ENCODE results near the gene SLC1A1. TPM values are rescaled to one million over a fixed set of nuclear protein-coding genes. Genes with fewer than 3 reads are reported as not detected.

SLC1A1 gene
- total RNA-seq, 1 experiment from 2014 or later = 2.9 TPM

DNA sequence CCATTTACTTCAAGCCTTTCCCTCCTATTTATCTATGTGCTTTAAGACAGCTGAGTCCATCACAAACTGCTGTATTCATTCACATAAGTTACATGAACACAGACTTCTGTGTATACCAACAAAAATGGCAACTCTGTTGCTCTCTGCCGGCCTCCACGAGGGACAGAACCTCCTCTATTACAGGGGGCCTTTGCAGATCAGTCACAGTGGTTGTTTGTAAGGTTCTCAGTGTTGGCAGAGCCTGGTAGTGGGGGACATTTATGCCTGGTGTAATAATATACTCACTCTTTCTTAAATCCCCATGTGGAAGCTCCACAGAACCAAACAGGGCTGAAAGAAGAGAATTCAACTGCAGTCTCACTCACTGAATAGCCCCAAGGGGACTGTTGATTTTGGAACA lies 76.5 kb downstream of the SLC1A1 start:
- Histone ChIP-seq H3K36me3 (ENCODE audit: low read depth) (no peaks in the 10 kb centered on the region), H3K9me2 (ENCODE audit: insufficient read depth) (no peaks in the 10 kb centered on the region), H3K79me2 (ENCODE audit: low read depth) (no peaks in the 10 kb centered on the region), H3K4me2 (no peak overlapping the region), H3K4me1 (replicated peaks; ENCODE audit: insufficient read depth) (no peaks in the 10 kb centered on the region), H3K9me3 (ENCODE audit: insufficient read depth, low read depth) (no peaks in the 10 kb centered on the region), H3K4me3 (no peak overlapping the region), H3K27ac (no peak overlapping the region), H2AFZ (no peak overlapping the region), H3F3A (ENCODE audit: insufficient read depth, low read depth) (no peaks in the 10 kb centered on the region), H4K20me1 (ENCODE audit: insufficient read depth) (no peaks in the 10 kb centered on the region), H3K27me3 (ENCODE audit: insufficient read depth, low read depth) (no peaks in the 10 kb centered on the region)
- POLR2A ChIA-PET (ENCODE audit: unreplicated experiment) = no interaction called here
- BruUV-seq (replicated peaks) = no TSS peak
- intact Hi-C loops (cut with micrococcal nuclease; ENCODE audit: unreplicated experiment) = no loop called here
- CTCF ChIA-PET = no interaction called here
- DNase-seq = no peak
- TF ChIP-seq EZH2 (IDR thresholded peaks at IDR 0.05; ENCODE audit: low read depth) = no peak
- TF ChIP-seq, protein P1, sequence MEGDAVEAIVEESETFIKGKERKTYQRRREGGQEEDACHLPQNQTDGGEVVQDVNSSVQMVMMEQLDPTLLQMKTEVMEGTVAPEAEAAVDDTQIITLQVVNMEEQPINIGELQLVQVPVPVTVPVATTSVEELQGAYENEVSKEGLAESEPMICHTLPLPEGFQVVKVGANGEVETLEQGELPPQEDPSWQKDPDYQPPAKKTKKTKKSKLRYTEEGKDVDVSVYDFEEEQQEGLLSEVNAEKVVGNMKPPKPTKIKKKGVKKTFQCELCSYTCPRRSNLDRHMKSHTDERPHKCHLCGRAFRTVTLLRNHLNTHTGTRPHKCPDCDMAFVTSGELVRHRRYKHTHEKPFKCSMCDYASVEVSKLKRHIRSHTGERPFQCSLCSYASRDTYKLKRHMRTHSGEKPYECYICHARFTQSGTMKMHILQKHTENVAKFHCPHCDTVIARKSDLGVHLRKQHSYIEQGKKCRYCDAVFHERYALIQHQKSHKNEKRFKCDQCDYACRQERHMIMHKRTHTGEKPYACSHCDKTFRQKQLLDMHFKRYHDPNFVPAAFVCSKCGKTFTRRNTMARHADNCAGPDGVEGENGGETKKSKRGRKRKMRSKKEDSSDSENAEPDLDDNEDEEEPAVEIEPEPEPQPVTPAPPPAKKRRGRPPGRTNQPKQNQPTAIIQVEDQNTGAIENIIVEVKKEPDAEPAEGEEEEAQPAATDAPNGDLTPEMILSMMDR (conservative IDR thresholded peaks at IDR 0.05) = no peak

DNA sequence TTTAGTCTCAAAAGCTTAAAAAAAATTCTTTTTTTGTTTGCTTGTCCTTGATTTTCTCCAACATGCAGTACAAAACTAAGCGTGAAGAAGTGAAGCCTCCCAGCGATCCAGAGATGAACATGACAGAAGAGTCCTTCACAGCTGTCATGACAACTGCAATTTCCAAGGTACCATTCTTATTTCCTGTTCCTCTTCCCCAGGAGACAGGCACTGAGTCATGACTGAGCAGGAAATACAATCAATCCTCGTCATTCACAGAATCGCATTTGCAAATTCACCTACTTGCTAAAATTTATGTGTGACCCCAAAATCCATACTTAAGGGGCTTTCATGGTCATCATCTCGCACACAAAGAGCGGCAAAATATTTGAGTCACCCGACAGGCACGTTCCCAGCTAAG lies 77.3 kb downstream of the SLC1A1 start:
- Histone ChIP-seq H3K9me2 (ENCODE audit: insufficient read depth) (no peaks in the 10 kb centered on the region), H4K20me1 (ENCODE audit: insufficient read depth) (no peaks in the 10 kb centered on the region), H3K27me3 (ENCODE audit: insufficient read depth, low read depth) (no peaks in the 10 kb centered on the region), H3K36me3 (ENCODE audit: low read depth) (no peaks in the 10 kb centered on the region), H3F3A (ENCODE audit: insufficient read depth, low read depth) (no peaks in the 10 kb centered on the region), H3K79me2 (ENCODE audit: low read depth) (no peaks in the 10 kb centered on the region), H3K9me3 (ENCODE audit: insufficient read depth, low read depth) (no peaks in the 10 kb centered on the region), H3K4me1 (replicated peaks; ENCODE audit: insufficient read depth) (no peaks in the 10 kb centered on the region), H2AFZ (no peak overlapping the region), H3K4me3 (no peak overlapping the region), H3K27ac (no peak overlapping the region), H3K4me2 (no peak overlapping the region)
- DNase-seq = no peak
- TF ChIP-seq, protein P1 (conservative IDR thresholded peaks at IDR 0.05) = no peak
- no peak for TF ChIP-seq EZH2 (IDR thresholded peaks at IDR 0.05; ENCODE audit: low read depth)
- CTCF ChIA-PET = no interaction called here
- POLR2A ChIA-PET (ENCODE audit: unreplicated experiment) = no interaction called here
- intact Hi-C loops (cut with micrococcal nuclease; ENCODE audit: unreplicated experiment) = no loop called here
- no TSS peak for BruUV-seq (replicated peaks)

DNA sequence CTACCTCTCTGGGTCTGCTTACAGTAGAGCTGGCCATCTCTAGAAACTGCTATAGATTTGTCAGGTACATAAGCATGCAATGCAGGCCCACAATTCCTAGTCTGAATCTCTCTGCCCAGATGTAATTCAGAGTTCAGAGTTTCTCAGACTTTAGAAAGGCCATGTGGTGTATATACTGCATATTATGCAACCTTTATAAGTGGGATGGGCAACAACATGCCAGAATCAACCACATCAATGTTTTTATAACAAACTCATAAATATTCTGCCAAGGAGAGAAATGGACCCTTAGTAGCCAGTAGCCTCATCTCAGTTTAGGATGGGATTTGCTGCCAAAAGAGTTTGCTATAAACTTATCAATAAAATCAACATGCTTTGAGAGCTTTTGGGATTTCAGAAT lies 78.8 kb downstream of the SLC1A1 start:
- Histone ChIP-seq H3K27ac (no peak overlapping the region), H3K4me1 (replicated peaks; ENCODE audit: insufficient read depth) (no peaks in the 10 kb centered on the region), H3K4me2 (no peak overlapping the region), H2AFZ (no peak overlapping the region), H3K9me3 (ENCODE audit: insufficient read depth, low read depth) (no peaks in the 10 kb centered on the region), H3K4me3 (no peak overlapping the region), H4K20me1 (ENCODE audit: insufficient read depth) (no peaks in the 10 kb centered on the region), H3K9me2 (ENCODE audit: insufficient read depth) (no peaks in the 10 kb centered on the region), H3F3A (ENCODE audit: insufficient read depth, low read depth) (no peaks in the 10 kb centered on the region), H3K79me2 (ENCODE audit: low read depth) (no peaks in the 10 kb centered on the region), H3K36me3 (ENCODE audit: low read depth) (no peaks in the 10 kb centered on the region), H3K27me3 (ENCODE audit: insufficient read depth, low read depth) (no peaks in the 10 kb centered on the region)
- ChIA-PET CTCF (no interaction called here), POLR2A (ENCODE audit: unreplicated experiment) (no interaction called here)
- no TSS peak for BruUV-seq (replicated peaks)
- TF ChIP-seq, protein P1 (conservative IDR thresholded peaks at IDR 0.05) = no peak
- no peak for TF ChIP-seq EZH2 (IDR thresholded peaks at IDR 0.05; ENCODE audit: low read depth)
- intact Hi-C loops (cut with micrococcal nuclease; ENCODE audit: unreplicated experiment) = no loop called here
- DNase-seq = no peak
